Measurements from ENCODE around the gene ASTN1.

Gene ASTN1

GRCh38 chr1:176998183-176998795, 166.2 kb downstream of the ASTN1 start:
- H3K4me1 ChIP-seq (ENCODE audit: control insufficient read depth in 1 of 2, insufficient read depth in 2 of 2, low read length in 2 of 2), result no peaks in the 10 kb centered on the region
- no peaks in the 10 kb centered on the region for H3K9me3 ChIP-seq (ENCODE audit: control insufficient read depth in 1 of 2, low read length in 2 of 2)
- no peak overlapping the region for H3K27ac ChIP-seq (ENCODE audit: low read depth, low read length)
- no peaks in the 10 kb centered on the region for H3K27me3 ChIP-seq (ENCODE audit: control insufficient read depth in 1 of 2, insufficient read depth in 2 of 2, low read length in 2 of 2)
- H3K36me3 ChIP-seq (ENCODE audit: control insufficient read depth in 1 of 2, insufficient read depth in 2 of 2, low read length in 2 of 2), result no peaks in the 10 kb centered on the region
- no peak overlapping the region for H3K4me3 ChIP-seq (ENCODE audit: low read depth in 1 of 2, low read length in 2 of 2)
- H3K9ac ChIP-seq (ENCODE audit: low read depth in 1 of 2, low read length in 2 of 2), result no peak overlapping the region

DNA sequence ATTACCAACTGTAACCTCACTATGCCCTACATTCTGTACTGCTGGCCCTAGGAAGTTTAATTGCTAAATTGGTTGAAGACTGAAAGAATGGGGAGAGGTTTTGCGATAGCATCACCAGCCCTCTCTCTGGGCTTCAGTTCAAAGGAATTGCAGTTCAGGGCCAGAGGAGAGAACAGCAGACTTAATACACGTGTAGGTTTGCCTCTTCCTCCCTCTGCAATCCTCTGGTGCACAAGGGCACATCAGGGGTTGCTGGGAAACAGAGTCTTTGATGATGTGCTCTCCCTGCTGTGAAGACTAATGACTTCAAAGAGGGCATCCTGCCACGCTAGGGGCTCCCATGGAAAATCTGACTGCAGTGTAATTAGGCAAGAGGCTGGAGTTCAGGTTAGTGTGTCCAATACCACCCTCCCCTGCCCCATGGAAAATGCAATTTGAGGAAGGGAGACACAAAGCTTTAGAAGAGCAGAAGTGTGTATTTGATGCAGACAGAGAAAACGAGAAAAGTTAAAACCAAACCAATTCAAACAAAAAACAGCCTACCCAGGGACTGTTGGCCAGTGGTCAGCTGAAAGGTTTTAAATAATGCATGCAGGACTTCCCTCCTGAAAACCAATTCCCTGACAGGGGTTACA, 167.9 kb downstream of the ASTN1 start:
- Histone ChIP-seq H3K27me3 (ENCODE audit: control insufficient read depth in 1 of 2, insufficient read depth in 2 of 2, low read length in 2 of 2) (no peaks in the 10 kb centered on the region), H3K4me1 (ENCODE audit: control insufficient read depth in 1 of 2, insufficient read depth in 2 of 2, low read length in 2 of 2) (no peaks in the 10 kb centered on the region), H3K9me3 (ENCODE audit: control insufficient read depth in 1 of 2, low read length in 2 of 2) (no peaks in the 10 kb centered on the region), H3K36me3 (ENCODE audit: control insufficient read depth in 1 of 2, insufficient read depth in 2 of 2, low read length in 2 of 2) (no peaks in the 10 kb centered on the region), H3K4me3 (ENCODE audit: low read depth in 1 of 2, low read length in 2 of 2) (no peak overlapping the region), H3K9ac (ENCODE audit: low read depth in 1 of 2, low read length in 2 of 2) (no peak overlapping the region), H3K27ac (ENCODE audit: low read depth, low read length) (no peak overlapping the region)

DNA sequence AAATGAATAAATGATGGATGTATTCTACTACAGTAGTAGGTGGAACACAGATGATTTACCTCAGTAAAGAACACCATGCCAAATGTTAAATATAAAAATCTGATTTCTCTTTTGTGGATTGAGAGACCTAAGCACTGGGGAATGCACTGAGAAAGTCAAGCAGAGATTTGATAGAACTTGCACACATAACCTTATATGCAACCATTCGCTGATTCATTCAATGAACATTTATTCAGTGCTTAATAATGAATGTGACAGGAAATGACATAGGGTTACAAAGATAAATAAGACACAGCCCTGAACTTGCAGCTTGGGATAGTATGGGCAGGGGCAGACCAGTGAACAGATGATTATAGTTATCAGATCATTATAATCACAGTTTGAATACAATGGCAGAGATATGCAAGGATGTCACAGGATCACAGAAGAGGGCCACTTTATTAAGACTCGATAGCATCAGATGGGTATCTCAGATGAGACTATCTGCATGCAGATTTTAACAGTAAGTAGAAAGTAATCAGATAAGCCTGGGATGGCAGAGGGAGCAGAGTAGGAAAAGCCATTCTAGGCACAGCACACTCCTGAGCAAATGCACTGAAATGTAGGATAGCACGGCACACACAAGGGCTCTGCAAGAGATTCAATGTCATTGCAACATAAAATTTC, 169.4 kb downstream of the ASTN1 start:
- Histone ChIP-seq H3K36me3 (ENCODE audit: control insufficient read depth in 1 of 2, insufficient read depth in 2 of 2, low read length in 2 of 2) (no peaks in the 10 kb centered on the region), H3K4me1 (ENCODE audit: control insufficient read depth in 1 of 2, insufficient read depth in 2 of 2, low read length in 2 of 2) (no peaks in the 10 kb centered on the region)

GRCh38 chr1:176993587-176993986, 170.9 kb downstream of the ASTN1 start:
- no peaks in the 10 kb centered on the region for H3K4me1 ChIP-seq (ENCODE audit: control insufficient read depth in 1 of 2, insufficient read depth in 2 of 2, low read length in 2 of 2)
- H3K9me3 ChIP-seq (ENCODE audit: control insufficient read depth in 1 of 2, low read length in 2 of 2), result no peaks in the 10 kb centered on the region
- no peaks in the 10 kb centered on the region for H3K36me3 ChIP-seq (ENCODE audit: control insufficient read depth in 1 of 2, insufficient read depth in 2 of 2, low read length in 2 of 2)
- H3K4me3 ChIP-seq (ENCODE audit: low read depth in 1 of 2, low read length in 2 of 2), result no peak overlapping the region
- no peak overlapping the region for H3K9ac ChIP-seq (ENCODE audit: low read depth in 1 of 2, low read length in 2 of 2)
- H3K27ac ChIP-seq (ENCODE audit: low read depth, low read length), result no peak overlapping the region
- H3K27me3 ChIP-seq (ENCODE audit: control insufficient read depth in 1 of 2, insufficient read depth in 2 of 2, low read length in 2 of 2), result no peaks in the 10 kb centered on the region

More for the DNA sequence above, 169.4 kb downstream of the ASTN1 start:
- H3K4me3 ChIP-seq (ENCODE audit: low read depth in 1 of 2, low read length in 2 of 2), result no peak overlapping the region
- no peaks in the 10 kb centered on the region for H3K27me3 ChIP-seq (ENCODE audit: control insufficient read depth in 1 of 2, insufficient read depth in 2 of 2, low read length in 2 of 2)
- no peak overlapping the region for H3K27ac ChIP-seq (ENCODE audit: low read depth, low read length)
- H3K9me3 ChIP-seq (ENCODE audit: control insufficient read depth in 1 of 2, low read length in 2 of 2), result no peaks in the 10 kb centered on the region
- H3K9ac ChIP-seq (ENCODE audit: low read depth in 1 of 2, low read length in 2 of 2), result no peak overlapping the region

DNA sequence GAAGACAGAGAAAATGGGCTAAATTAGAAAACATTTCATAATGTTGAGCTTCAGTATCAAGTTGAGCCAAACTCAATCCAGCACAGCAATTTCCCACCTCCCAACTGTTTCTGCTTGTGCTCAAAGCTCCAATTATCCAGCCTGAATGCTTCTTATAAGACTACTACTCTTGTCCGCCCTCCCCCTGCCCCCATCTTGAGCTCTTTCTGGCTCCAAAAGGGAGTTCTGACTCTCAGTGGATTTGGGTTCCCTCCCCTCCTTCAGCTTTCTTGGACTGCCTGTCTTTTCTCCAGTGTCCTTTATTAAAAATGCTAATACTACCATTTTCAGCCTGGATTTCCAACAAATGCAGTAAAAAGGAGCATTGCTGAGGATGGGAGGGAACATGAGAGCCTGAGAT, 174.8 kb downstream of the ASTN1 start:
- no peaks in the 10 kb centered on the region for H3K9me3 ChIP-seq (ENCODE audit: control insufficient read depth in 1 of 2, low read length in 2 of 2)
- no peak overlapping the region for H3K4me3 ChIP-seq (ENCODE audit: low read depth in 1 of 2, low read length in 2 of 2)
- H3K27me3 ChIP-seq (ENCODE audit: control insufficient read depth in 1 of 2, insufficient read depth in 2 of 2, low read length in 2 of 2), result no peaks in the 10 kb centered on the region
- H3K4me1 ChIP-seq (ENCODE audit: control insufficient read depth in 1 of 2, insufficient read depth in 2 of 2, low read length in 2 of 2), result no peaks in the 10 kb centered on the region
- no peak overlapping the region for H3K9ac ChIP-seq (ENCODE audit: low read depth in 1 of 2, low read length in 2 of 2)
- H3K27ac ChIP-seq (ENCODE audit: low read depth, low read length), result no peak overlapping the region
- no peaks in the 10 kb centered on the region for H3K36me3 ChIP-seq (ENCODE audit: control insufficient read depth in 1 of 2, insufficient read depth in 2 of 2, low read length in 2 of 2)

- Histone ChIP-seq H3K36me3 (ENCODE audit: control insufficient read depth in 1 of 2, insufficient read depth in 2 of 2, low read length in 2 of 2) (no peaks in the 10 kb centered on the region), H3K27ac (ENCODE audit: low read depth, low read length) (no peak overlapping the region), H3K9me3 (ENCODE audit: control insufficient read depth in 1 of 2, low read length in 2 of 2) (no peaks in the 10 kb centered on the region), H3K9ac (ENCODE audit: low read depth in 1 of 2, low read length in 2 of 2) (no peak overlapping the region), H3K27me3 (ENCODE audit: control insufficient read depth in 1 of 2, insufficient read depth in 2 of 2, low read length in 2 of 2) (no peaks in the 10 kb centered on the region), H3K4me1 (ENCODE audit: control insufficient read depth in 1 of 2, insufficient read depth in 2 of 2, low read length in 2 of 2) (no peaks in the 10 kb centered on the region), H3K4me3 (ENCODE audit: low read depth in 1 of 2, low read length in 2 of 2) (no peak overlapping the region)
Measured at GRCh38 chr1:176989023-176989422, 175.5 kb downstream of the ASTN1 start.

- H3K4me1 ChIP-seq (ENCODE audit: control insufficient read depth in 1 of 2, insufficient read depth in 2 of 2, low read length in 2 of 2), result no peaks in the 10 kb centered on the region
- H3K4me3 ChIP-seq (ENCODE audit: low read depth in 1 of 2, low read length in 2 of 2), result no peak overlapping the region
- H3K36me3 ChIP-seq (ENCODE audit: control insufficient read depth in 1 of 2, insufficient read depth in 2 of 2, low read length in 2 of 2), result no peaks in the 10 kb centered on the region
- H3K9ac ChIP-seq (ENCODE audit: low read depth in 1 of 2, low read length in 2 of 2), result no peak overlapping the region
- H3K9me3 ChIP-seq (ENCODE audit: control insufficient read depth in 1 of 2, low read length in 2 of 2), result no peaks in the 10 kb centered on the region
- no peaks in the 10 kb centered on the region for H3K27me3 ChIP-seq (ENCODE audit: control insufficient read depth in 1 of 2, insufficient read depth in 2 of 2, low read length in 2 of 2)
- H3K27ac ChIP-seq (ENCODE audit: low read depth, low read length), result no peak overlapping the region
Measured at GRCh38 chr1:176987016-176987415, 177.5 kb downstream of the ASTN1 start.

DNA sequence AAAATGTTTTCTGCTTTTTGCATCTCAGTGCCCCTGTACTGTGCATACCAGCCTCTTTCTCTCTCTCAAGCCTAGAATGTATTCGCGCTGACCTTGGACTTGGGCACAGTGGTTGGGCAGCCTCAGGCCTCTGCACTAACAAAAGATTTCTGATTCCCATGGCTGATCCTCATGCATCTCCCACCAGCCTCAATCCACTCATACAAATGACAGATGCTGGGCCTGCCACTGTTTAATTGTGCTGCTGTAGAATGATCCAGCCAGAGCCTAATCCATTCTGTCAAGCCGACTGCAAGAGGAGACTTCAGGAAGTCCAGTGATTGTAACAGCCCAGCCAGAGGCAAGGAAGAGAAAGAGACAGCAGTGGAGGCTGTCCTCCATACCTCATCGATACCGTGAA, 180.8 kb downstream of the ASTN1 start:
- H3K4me3 ChIP-seq (ENCODE audit: low read depth in 1 of 2, low read length in 2 of 2), result no peak overlapping the region
- no peaks in the 10 kb centered on the region for H3K36me3 ChIP-seq (ENCODE audit: control insufficient read depth in 1 of 2, insufficient read depth in 2 of 2, low read length in 2 of 2)
- H3K9ac ChIP-seq (ENCODE audit: low read depth in 1 of 2, low read length in 2 of 2), result no peak overlapping the region
- H3K27me3 ChIP-seq (ENCODE audit: control insufficient read depth in 1 of 2, insufficient read depth in 2 of 2, low read length in 2 of 2), result peaks cover 0 to 2% of the 10 kb centered on the region in 2 donors
- no peaks in the 10 kb centered on the region for H3K9me3 ChIP-seq (ENCODE audit: control insufficient read depth in 1 of 2, low read length in 2 of 2)
- H3K27ac ChIP-seq (ENCODE audit: low read depth, low read length), result no peak overlapping the region
- no peaks in the 10 kb centered on the region for H3K4me1 ChIP-seq (ENCODE audit: control insufficient read depth in 1 of 2, insufficient read depth in 2 of 2, low read length in 2 of 2)

- Histone ChIP-seq H3K9me3 (ENCODE audit: control insufficient read depth in 1 of 2, low read length in 2 of 2) (no peaks in the 10 kb centered on the region), H3K36me3 (ENCODE audit: control insufficient read depth in 1 of 2, insufficient read depth in 2 of 2, low read length in 2 of 2) (no peaks in the 10 kb centered on the region), H3K4me3 (ENCODE audit: low read depth in 1 of 2, low read length in 2 of 2) (no peak overlapping the region), H3K27me3 (ENCODE audit: control insufficient read depth in 1 of 2, insufficient read depth in 2 of 2, low read length in 2 of 2) (peaks cover 0 to 2% of the 10 kb centered on the region in 2 donors), H3K4me1 (ENCODE audit: control insufficient read depth in 1 of 2, insufficient read depth in 2 of 2, low read length in 2 of 2) (no peaks in the 10 kb centered on the region), H3K9ac (ENCODE audit: low read depth in 1 of 2, low read length in 2 of 2) (no peak overlapping the region), H3K27ac (ENCODE audit: low read depth, low read length) (no peak overlapping the region)
Measured at GRCh38 chr1:176976771-176977170, 187.7 kb downstream of the ASTN1 start.

DNA sequence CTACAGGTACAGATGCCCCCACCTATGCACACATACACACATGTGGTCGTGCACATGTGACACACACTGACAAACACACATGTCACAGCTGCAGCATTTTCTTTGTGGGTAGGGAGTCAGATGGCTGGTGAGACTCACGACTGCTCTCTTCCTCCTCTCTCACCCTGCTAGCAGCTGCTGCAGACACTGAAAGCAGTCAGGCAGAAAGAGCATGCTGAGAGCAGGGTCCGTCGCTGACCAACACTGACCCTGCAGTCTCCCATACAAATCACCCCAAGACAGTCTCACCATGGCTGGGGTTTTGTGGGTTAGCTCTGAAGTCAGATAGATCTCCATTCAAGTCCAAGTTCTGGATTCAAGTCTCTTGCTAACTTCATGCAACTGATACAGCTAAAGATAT, 188.3 kb downstream of the ASTN1 start:
- H3K4me1 ChIP-seq (ENCODE audit: control insufficient read depth in 1 of 2, insufficient read depth in 2 of 2, low read length in 2 of 2), result no peaks in the 10 kb centered on the region
- peaks cover 0 to 2% of the 10 kb centered on the region in 2 donors for H3K27me3 ChIP-seq (ENCODE audit: control insufficient read depth in 1 of 2, insufficient read depth in 2 of 2, low read length in 2 of 2)
- no peaks in the 10 kb centered on the region for H3K9me3 ChIP-seq (ENCODE audit: control insufficient read depth in 1 of 2, low read length in 2 of 2)
- no peak overlapping the region for H3K27ac ChIP-seq (ENCODE audit: low read depth, low read length)
- H3K4me3 ChIP-seq (ENCODE audit: low read depth in 1 of 2, low read length in 2 of 2), result no peak overlapping the region
- H3K36me3 ChIP-seq (ENCODE audit: control insufficient read depth in 1 of 2, insufficient read depth in 2 of 2, low read length in 2 of 2), result no peaks in the 10 kb centered on the region
- no peak overlapping the region for H3K9ac ChIP-seq (ENCODE audit: low read depth in 1 of 2, low read length in 2 of 2)
